MV-4-11 (cell line): ENCODE measurements around the gene TEKT3.

Experiments
- DNase-seq: peaks from one replicate; lab custom pipeline; 2025; lab: John Stamatoyannopoulos, UW

TEKT3 gene

DNA sequence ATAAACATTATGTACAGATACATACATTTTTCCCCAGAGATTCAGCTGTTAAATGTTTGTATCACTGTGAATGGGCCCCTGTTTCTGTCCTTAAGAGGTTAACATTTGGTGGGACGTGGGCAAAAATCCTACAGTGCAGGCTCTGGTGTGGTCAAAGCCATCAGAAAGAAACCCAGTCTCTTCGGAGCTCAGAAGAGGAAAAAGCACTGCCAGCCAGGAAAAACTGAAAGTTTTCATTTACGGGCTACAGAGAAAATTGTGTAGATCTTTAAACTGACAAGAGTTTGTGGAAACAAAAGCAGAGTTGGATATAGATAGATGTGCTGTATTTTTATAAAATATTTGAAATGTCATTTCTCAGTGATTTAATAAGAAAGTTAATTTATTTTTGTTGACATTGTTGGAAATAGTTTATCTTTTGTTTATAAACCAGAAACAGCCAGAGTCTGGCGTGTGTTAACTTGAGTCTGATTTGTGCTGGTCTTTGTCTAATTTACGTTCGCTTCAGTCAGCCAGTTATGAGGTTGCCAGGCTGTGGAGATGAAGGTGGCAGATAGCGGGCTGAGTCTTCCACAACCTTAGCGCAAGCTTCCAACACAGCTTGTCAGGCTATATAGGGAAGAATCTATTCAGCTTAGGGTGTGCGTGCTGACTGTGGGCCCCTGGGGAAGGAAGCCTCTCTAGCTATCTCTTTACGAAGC lies 9.5 kb upstream of the TEKT3 start:
- no peak for DNase-seq

DNA sequence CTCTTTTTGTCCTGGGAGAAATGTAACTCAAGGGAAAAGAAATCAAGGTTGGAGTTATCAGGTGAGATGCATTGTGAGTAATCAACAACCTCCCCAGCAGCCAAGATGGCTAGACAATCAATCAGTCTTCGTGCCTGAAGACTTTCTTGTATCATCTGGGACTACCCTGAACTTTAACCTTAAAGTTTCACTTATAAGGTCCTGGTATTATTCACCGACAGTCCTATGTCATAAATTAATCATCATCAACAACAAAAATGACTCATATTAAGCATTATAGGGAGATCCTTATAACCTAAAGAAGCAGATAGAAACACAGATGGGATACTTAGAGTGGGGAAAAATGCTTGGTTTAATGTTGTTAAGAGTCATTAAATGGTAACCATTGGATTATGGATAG lies 7.7 kb upstream of the TEKT3 start:
- no peak for DNase-seq

DNA sequence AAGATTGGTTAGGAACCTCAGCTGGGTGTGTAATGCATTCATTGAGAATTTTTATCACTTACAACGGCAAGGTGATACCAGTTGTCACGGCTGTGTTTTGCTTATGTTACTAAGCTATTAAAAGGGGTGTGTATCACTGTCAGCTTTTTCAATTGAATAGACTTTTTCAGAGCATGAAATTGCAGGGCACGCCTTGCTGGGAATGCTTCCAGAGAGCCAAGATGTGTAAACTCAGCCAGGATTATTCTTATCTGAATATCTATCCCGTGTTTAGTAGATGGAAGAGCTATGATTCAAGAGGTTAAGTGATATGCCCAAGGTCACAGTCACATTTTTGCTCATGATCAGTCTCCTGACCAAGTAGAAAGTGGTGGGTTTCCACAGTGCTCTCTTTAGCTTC lies 6.6 kb upstream of the TEKT3 start:
- no peak for DNase-seq

DNA sequence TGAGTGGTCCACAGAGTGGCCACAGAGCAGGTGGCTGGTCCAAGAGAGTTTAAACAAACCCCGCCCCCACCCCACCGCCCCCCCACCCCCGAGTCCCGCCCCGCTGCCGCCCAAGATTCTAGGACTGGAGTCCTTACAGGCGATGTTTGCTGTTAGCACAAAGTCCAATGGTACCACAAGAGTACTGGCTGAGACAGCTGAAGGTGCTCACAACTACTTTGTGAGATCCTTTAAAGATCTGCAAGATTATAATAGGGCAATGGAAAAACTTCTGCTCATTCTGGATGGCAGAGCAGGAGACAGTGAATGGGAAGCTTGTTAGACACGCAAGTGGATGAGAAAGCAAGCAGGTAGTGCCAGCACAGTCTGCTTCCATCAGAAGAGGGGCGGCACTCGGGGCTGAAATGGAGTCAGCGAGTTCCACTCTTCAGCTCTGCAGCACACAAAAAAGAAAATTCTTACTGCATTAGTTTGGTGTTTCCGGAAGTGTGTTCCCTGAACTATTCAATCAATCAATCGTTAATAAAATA lies 4.7 kb upstream of the TEKT3 start:
- DNase-seq: no peak

DNA sequence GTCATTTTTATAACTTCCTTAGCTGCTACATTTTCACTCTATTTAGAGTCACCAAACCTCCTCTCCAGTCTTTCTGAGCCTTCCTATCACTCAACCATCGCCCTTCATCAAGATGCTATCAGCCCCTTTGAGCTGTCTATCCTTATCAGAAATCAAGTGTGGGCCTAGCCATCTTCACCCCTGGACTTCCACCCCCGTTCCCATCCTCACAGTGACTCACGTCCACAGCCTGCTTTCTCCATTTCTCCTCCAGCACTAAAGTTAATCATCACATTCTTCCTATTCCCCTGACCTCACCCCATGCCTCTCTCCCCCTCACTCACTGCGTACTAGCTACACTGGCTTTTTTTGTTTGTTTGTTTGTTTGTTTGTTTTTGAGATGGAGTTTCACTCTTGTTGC lies 2.4 kb upstream of the TEKT3 start:
- DNase-seq: no peak

DNA sequence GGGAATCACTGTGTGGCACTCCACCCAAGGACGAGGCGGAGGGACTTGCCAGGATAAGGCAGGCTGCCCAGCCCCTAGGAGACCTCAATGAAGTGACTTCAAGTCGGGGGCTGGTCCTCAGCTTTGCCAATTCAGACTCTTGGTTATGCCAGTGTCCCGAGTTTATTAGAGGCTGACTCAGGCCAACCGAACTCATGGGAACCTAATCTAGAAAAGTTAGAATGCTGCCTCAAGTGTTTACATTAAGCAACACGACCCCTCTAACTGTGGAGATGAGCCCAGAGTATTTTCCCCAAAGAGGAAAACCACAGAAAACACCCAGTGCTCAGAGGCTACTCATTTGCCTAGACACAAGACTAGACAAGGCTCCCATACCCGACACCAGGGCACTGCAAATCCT lies 1.1 kb upstream of the TEKT3 start:
- DNase-seq: no peak

DNA sequence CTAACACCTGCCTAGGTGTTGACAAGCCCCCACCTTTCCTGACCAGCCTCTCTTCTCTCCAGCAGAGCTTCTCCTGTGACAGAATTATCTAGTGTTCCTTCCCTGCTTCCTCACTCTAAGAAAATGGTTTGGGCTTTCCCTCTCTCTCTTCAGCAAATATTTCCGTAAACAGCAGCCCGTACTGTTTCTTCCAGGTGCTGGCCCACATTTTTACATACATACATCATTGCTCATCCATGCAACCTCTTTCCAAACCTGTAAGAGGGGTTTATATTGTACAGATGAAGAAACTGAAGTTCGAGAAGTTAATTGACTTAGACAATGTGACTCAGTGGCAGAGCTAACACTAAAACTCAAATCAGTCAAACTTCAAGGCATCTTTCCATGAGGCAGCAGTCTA lies 569 bp upstream of the TEKT3 start:
- DNase-seq: no peak

DNA sequence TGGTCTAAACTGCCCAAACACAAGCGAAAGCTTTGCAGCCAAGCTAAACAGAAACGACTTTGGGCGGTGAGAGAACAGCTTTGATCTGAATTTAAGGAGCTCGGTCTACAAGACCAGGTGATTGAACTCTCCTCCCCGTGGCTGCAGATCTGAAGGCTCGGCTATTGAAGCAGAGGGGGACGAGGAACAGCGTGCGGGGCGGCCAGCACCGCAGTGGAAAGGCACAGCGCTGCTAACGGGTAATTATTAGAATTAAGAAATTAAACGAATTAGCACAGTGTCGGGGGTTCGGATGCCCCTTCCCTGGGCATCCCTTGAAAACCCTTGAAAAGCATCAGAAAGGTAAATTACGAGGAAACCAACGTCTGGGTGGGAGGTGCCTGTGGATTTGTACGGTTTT lies 431 bp downstream of the TEKT3 start:
- DNase-seq: no peak

DNA sequence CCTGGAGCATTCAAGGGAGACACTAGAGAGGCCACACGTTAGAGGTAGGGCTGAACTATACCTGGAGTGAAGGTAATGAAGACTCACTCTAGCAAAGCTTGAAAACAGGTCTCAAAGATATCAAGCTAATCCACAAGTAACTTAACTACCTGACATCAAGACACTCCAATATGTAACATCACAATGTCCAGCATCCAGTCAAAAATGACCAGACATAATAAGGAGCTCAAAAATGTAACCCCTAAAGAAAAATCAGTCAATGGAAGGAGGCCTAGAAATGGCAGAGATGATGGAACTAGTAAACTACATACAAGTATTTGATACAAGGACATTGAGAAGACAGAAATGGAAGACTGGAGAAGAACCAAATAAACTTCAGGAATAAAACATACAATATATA lies 6.0 kb downstream of the TEKT3 start:
- DNase-seq: no peak

DNA sequence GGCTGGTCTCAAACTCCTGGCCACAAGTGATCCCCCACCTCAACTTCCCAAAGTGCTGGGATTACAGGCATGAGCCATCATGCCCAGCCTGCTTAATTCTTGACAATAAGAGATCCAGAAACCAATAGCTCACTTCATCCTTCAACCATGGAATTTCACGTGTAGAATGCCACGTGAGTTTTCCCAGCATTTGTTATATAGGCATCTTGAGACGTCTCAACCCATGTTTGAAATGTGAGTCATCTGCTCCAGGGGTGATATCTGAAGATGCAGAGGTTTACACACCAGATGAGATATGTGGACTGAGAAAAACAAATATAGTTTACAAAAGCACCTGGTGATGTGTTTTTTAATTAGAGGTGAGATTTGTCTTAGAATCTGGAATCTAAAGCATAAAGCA lies 7.1 kb downstream of the TEKT3 start:
- no peak for DNase-seq

DNA sequence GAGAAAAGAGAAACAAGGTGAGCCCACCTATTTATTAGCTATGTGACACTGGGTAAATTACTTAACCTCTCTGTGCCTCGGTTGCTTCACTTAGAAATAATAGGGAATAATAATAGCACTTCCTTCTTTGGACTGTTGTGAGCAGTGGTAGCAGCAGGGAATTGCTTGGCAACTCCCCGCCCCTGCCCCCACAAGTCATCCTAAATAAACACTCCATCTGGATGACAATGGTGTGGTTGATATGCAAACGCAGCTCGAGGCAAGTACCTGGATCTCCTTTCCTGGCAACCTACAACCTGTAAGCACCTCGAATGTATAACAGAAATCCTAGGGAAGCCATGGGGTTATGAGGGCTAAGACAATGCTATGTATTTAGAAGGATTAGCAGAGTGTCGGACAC lies 9.1 kb downstream of the TEKT3 start:
- no peak for DNase-seq

DNA sequence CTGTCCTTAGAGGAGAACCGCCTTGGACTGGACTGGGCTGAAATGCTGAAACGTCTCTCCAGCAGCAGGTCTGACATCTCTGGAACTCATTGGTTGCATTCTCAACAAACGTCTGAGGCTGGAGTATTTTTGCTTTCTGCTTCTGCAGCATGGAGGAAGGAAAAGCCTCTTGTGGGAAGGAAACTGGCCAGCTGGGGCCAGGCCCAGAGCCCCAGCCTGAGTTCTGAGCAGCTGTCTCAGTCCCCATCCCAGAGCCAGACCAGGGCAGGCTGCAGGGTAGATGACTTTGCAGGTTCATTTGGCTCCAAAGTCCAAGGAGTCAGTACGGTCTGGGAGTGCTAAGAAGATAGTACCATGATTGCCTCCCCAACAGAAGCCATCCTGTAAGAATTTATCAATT lies 18.3 kb downstream of the TEKT3 start:
- DNase-seq: no peak

DNA sequence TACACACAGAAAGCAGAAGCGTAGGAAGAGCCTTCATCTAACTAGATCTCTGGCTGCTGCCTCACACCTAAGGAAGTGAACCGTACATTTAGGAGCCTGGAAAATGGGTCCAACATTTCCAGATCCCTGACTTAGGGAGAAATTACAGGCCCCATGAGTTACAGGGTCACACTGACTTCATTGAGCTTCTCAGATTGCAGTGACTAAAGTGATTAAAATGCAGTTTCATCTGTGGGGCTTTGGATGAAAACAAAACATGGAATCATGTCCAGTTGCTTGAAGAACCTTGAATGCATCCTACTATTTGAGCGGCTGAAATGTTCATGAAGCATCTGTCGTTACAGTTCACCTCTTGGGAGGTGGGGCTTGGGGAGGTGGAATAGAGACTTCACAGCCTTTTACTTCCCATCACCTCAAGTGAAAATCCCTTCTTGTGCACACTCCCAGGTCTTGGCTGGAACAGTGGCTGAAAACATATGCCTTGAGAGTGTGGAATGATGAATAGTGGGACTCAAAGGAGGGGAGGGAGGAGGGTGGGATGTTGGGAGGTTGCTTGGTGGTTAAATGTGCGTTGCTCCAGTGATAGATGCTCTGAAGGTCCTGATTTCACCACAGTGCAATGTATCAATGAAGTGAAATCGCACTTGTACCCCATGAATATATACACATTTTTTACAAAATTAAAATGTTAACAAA lies 19.7 kb downstream of the TEKT3 start:
- no peak for DNase-seq

DNA sequence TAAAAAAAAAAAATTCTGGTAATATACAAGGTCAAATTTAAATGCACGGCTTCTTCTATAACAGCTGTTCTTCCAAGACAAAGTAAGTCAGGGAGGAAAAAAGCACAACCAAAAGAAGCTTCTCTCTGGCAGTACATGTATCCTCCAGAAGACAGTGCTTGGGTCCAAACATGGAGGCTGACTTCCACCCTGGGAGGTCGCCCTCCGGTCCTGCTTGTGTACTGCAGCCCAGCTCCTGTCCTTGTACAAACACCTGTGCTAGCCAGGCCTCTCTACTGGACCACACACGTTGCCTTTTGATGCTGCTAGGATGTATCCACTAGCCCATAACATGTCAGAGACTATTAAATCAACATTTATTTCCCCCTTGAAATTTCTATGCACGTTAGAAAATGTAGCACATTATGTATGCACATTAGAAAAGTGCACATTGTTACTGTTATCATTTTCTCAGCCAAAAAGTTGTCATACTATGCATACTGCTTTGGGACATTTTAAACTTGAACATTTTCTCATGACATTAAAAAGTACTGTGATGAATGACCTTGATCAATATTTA lies 21.9 kb downstream of the TEKT3 start:
- DNase-seq: no peak

DNA sequence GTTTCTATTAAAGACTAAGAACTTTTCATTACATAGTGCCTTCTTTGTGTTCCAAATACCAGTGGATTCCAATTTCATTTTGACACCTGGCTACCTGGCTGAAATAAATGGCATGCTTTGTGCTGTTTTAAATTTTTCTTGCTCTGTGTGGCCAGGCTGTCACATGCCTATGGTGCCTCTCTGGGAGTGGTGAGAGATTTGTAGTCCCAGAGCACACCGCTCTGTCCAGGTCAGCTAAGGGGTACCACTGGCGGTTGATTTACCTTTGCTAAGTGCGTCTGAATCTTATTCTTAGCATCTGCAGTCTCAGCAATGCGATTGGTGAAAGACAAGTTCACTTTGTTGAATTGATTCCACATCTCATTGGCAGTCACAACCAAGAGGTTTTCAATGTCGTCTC lies 29.4 kb downstream of the TEKT3 start:
- no peak for DNase-seq

DNA sequence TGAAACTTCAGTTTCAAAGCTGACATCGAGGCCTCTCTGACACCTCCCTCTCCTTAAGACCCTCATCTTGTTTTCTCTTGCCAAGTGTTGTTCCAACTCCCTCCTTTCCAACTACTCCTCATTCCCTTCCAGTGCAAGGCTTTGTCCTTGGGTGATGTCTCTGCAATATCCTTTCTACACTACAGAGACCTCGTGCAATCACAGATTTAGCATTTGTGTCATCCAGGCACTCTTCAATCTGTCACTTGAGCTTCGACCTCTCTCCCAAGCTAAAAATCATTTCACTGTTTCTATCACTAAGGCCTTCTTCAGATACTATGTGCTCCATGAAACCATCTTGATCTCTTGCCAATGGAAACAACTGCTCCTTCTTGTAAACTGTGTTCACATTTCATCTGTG lies 31.6 kb downstream of the TEKT3 start:
- no peak for DNase-seq

DNA sequence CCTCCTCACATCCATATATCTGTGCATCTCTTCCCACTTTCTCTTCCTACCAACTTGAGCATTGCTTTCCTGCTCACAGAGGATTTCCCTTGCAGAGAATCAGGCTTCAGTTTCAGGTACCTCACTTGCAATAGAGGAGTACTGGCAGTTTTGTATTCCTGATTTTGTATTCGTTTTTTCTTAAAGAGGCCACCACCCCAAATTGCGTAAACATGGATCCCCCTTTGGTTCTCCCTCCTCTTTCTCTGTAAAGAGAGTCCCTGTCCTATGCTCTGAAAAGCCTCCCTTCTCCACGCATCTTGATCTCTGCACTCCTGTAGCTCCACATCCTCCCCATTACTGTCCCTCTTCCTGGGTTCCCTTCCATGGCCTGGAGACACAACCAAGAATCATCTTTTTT lies 32.2 kb downstream of the TEKT3 start:
- no peak for DNase-seq

DNA sequence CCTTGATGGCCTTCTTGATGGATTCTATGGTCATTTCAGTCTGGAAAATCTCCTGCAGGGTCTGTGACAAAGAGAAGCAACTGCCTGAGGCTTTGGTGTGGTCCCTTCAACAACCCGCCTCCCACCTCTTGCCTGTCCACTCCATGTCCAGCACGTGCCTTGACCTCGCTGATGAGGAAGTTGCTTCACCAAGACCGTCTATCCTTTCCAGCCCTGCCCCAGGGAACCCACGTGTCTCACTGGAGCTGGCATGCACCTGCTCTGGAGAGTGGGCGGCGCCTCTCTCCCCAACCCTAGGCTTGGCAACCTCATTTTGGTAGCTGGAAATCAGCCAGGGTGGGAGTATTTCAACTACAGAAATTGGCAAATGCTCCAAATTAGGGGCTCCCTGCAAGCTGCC lies 32.6 kb downstream of the TEKT3 start:
- no peak for DNase-seq

DNA sequence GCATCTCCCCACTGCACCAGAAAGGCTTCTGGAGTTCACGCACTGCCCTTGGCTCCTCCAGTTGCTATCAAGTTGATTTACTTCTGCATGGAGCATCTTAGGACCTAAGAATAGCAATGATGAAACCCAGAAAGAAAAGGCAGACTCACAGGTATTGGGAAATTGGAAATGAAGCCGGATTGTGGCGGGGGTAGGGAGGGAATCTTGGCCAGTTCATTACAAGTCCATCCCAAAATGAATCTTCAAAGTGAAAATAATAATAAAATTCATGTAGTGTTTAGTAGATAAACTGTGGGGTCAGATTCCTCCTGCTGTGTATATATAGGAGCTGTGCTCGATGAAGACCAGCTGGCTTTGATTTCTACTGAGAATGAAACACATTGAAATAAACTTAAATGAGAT lies 33.7 kb downstream of the TEKT3 start:
- DNase-seq: no peak

DNA sequence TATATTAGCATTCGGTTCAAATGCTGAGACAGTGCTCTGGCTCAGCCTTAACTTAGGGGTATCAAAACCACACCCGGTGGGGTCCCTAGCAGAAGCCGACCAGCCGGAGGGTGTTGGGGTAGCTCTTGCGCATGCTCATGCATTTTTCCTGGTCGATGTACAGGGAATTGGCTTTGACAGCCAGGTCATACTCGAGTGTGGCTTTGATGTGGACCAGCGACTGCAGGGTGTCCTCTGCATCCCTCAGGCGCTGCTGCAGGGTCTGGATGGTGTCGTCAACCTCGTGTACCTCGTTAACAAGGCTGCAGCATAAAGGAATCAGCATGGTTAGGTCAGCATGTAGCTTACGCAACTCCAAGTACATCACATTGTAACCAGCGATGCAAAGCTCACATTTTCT lies 37.5 kb downstream of the TEKT3 start:
- no peak for DNase-seq

DNA sequence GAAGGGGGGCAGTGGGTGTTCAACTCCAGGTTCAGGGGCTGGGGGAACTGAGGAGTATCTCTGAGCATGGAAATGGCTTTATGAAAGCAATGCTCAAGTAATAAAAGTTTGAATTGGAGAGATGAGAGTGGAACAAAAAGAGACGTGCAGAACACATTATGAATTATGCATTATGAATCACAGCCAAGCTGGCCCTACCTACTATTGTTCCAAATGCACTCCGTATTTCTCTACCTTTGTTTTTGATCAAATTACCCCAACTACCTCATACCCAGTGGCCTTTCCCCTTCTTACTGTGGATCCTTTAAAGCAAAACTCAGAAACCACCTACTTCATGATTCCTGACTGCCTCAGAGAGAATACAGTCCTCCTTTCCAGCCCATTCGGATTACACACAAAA lies 38.1 kb downstream of the TEKT3 start:
- DNase-seq: no peak

DNA sequence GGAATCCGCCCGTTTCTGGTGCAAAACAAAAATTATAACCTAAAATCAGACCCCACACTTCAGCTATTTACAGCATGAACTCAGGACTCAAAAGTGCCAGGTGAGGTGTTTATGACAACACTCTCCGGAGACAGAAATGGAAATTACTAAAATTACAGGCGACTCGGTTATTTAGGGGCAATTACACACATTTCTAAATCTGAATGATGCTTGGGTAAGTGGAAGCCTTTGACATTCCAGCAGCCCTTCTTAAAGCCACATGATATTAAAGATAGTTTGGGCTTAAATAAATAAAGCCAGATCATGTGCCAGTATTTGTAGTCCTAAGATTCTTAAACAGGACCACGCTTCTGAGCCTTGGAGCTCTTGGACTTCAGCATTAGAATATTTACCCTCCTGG lies 39.6 kb downstream of the TEKT3 start:
- DNase-seq: no peak

DNA sequence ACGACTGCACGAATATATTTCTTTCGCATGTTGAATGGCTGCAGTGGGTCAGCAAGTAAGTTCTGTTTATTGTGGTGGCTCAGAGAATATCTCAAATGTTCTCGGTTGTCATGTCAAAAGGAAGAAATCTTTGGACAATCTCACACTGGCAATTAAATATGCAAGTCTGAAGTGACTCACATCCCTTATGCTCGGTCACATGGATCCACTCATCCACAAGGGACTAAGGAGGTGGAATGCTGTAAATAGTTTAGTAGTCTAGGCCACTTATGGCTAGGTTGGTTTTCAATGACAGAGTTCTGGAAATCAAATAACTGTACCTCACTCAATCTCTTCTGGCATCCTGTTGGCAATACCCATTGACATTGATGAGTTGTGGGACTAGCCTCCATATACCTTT lies 43.2 kb downstream of the TEKT3 start:
- no peak for DNase-seq

DNA sequence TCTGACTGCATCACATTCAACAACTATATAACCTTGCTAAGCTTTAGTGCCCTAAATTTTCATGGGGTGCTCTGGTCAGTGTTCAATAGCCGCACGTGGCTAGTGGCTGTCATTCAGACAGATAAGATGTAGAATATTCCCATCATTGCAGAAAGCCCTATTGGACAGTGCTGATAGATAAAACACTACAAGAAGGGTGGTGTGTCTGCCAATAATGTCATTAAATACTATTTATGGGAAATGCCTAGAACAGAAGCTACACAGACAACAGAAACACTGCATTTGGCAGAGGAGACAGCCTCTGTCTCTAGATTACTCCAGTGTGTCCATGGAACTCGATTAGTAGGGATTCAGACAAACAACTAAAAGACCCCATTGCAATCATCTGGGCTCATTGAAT lies 47.8 kb downstream of the TEKT3 start:
- no peak for DNase-seq
